T-cell (primary cell): ENCODE results near the gene NRG3. TPM values are rescaled to one million over a fixed set of nuclear protein-coding genes. Genes with fewer than 3 reads are reported as not detected.

Experiments
- ATAC-seq, 4 experiments: fragments of 200-7000 bp in 3 of 4; fragments of 150-1000 bp in 1 of 4; cut with Tn5 transposase; replicated peaks in 1 of 4; 1 replicate in 3 of 4; 2 replicates in 1 of 4; pipeline ENCODE4 v1.10.0; 2021; ENCODE audit warnings: moderate library complexity in 3 of 4, mild to moderate bottlenecking in 2 of 4, moderate number of reproducible peaks in 1 of 4
- CTCF ChIA-PET, 2 donors: fragments of 300-600 bp; sonication (Branson Sonifier 250); formaldehyde crosslinking; loops; one replicate each; lab custom pipeline; 2022; ENCODE audit warnings: antibody characterized with exemption in 2 of 2; lab: Charles Lee
- POLR2A ChIA-PET, 2 donors: fragments of 300-600 bp; sonication (Branson Sonifier 250); formaldehyde crosslinking; loops; one replicate each; lab custom pipeline; 2022; ENCODE audit warnings: antibody characterized with exemption in 2 of 2; lab: Charles Lee
- DNase-seq, 35 experiments: peaks; one replicate each; pipeline versions ENCODE4 v3.0.0 to v3.0.0-alpha.2; 2013 to 2023
- H3K27ac ChIP-seq: one replicate; pipeline ENCODE4 v1.5.1; 2013; ENCODE audit warnings: low read length
- H3K27me3 ChIP-seq, 2 experiments: replicated peaks in 1 of 2; 1 replicate in 1 of 2; 2 replicates in 1 of 2; pipeline versions ENCODE4 v1.6.1 to v1.7.0; 2013; ENCODE audit warnings: low read length in 1 of 2, mixed read lengths in 1 of 2; ENCODE audit not compliant: control insufficient read depth in 2 of 2, insufficient read depth in 2 of 2; ENCODE audit errors: extremely low read depth in 1 of 2
- H3K36me3 ChIP-seq, 2 donors: 1 replicate in 1 of 2; 2 replicates in 1 of 2; pipeline versions ENCODE4 v1.6.1 to v1.7.0; 2013; ENCODE audit warnings: low read length in 1 of 2; ENCODE audit not compliant: control insufficient read depth in 2 of 2, insufficient read depth in 1 of 2; ENCODE audit errors: extremely low read depth in 1 of 2
- H3K4me1 ChIP-seq, 2 experiments: 1 replicate in 1 of 2; 2 replicates in 1 of 2; pipeline versions ENCODE4 v1.6.1 to v1.7.0; 2013; ENCODE audit warnings: low read length in 2 of 2, mixed read lengths in 1 of 2; ENCODE audit not compliant: insufficient read depth in 2 of 2, control insufficient read depth in 1 of 2; ENCODE audit errors: extremely low read depth in 1 of 2
- H3K4me3 ChIP-seq, 2 donors: 1 replicate in 1 of 2; 2 replicates in 1 of 2; pipeline versions ENCODE4 v1.5.1 to v1.7.0; 2013; ENCODE audit warnings: mild to moderate bottlenecking in 2 of 2, low read length in 1 of 2, moderate library complexity in 1 of 2; ENCODE audit not compliant: control insufficient read depth in 1 of 2; ENCODE audit errors: extremely low read depth in 1 of 2
- H3K9me3 ChIP-seq: 2 replicates; pipeline ENCODE4 v1.7.0; 2013
- H3K27ac Mint-ChIP-seq, 2 donors: one replicate each; pipeline ENCODE4 v1.8.0; 2020 to 2021; ENCODE audit warnings: mild to moderate bottlenecking in 2 of 2, mixed read lengths in 2 of 2
- H3K27me3 Mint-ChIP-seq, 2 donors: one replicate each; pipeline ENCODE4 v1.8.0; 2021 to 2022; ENCODE audit warnings: mixed read lengths in 2 of 2
- H3K36me3 Mint-ChIP-seq: one replicate; pipeline ENCODE4 v1.8.0; 2021; ENCODE audit warnings: mixed read lengths
- H3K4me1 Mint-ChIP-seq, 3 donors: one replicate each; pipeline ENCODE4 v1.8.0; 2020 to 2022; ENCODE audit warnings: mixed read lengths in 3 of 3, mild to moderate bottlenecking in 1 of 3
- H3K4me3 Mint-ChIP-seq, 3 donors: one replicate each; pipeline ENCODE4 v1.8.0; 2020 to 2022; ENCODE audit warnings: mild to moderate bottlenecking in 3 of 3, mixed read lengths in 3 of 3, moderate library complexity in 3 of 3
- H3K9me3 Mint-ChIP-seq, 3 donors: one replicate each; pipeline ENCODE4 v1.8.0; 2020 to 2022; ENCODE audit warnings: mixed read lengths in 3 of 3
- WGBS: methylation state at CpG from one replicate; pipeline ENCODE4 v1.1.5; 2013; ENCODE audit warnings: missing lambda C conversion rate; ENCODE audit not compliant: insufficient coverage; 5-methylcytosine and 5-hydroxymethylcytosine counted together
- total RNA-seq, 35 experiments: library from RNA in 6 of 35; stranded (reverse) in 6 of 35; fragments of 120-200 nt in 1 of 35; gene quantifications; one replicate each; pipeline versions ENCODE4 v1.2.1 to v1.2.4 and lab custom pipeline; 2013 to 2026

NRG3 gene
- total RNA-seq, 5 donors from 2014 or later (not counting 1 experiment from before 2014, with no cell fraction given), result 0.12 TPM; not detected in 4

DNA sequence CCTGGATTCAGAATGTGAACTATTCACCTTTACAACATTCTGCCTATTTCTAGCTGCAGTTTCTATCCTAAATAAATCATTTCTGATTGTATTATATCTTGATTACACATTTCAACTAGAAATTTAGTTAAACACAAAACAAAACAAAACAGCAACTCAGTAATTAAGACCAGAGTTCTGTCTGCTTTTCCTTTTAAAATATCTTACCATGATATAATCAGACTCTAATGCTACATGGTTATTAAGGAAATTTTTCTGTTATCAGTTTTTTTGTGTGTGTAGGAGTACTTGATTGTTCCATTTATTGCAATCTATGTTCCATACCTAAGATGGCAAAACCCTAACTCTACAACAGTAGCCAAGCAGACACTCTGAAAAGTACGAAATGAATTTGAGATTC lies 663.3 kb downstream of the NRG3 start:
- ATAC-seq (no peak), DNase-seq (no peak)
- no peak overlapping the region for H3K4me3 Mint-ChIP-seq
- Histone ChIP-seq H3K36me3 (no peaks in the 10 kb centered on the region), H3K4me1 (no peaks in the 10 kb centered on the region), H3K27me3 (no peaks in the 10 kb centered on the region), H3K27ac (no peak overlapping the region), H3K4me3 (no peak overlapping the region), H3K9me3 (no peaks in the 10 kb centered on the region)
- ChIA-PET POLR2A (no interaction called here), CTCF (no interaction called here)
- H3K36me3 Mint-ChIP-seq, result no peaks in the 10 kb centered on the region
- peaks cover 4 to 12% (median 9%) of the 10 kb centered on the region in 3 donors for H3K9me3 Mint-ChIP-seq
- WGBS, result 40% methylated on average over 1 of the region's 1 CpG
- no peak overlapping the region for H3K27ac Mint-ChIP-seq
- no peaks in the 10 kb centered on the region for H3K27me3 Mint-ChIP-seq
- no peaks in the 10 kb centered on the region for H3K4me1 Mint-ChIP-seq

DNA sequence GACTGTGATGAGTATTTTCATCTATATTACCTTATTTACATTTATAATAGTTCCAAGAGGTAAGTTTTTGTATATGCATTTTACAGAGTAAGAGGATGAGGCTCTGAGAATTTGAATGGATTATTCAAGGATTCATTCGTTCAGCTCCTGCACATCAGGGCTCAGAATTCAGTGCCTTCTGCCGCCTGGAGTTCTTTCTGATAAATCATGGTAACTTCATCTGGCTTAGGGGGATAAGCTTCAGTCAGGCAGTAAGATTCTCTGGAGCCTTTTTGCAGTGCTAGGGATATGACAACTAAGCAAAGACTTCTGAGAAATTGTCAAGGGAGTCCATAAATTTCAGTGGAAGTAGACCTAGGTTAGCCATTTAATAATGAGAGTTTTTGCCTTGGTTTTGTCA lies 668.6 kb downstream of the NRG3 start:
- ChIA-PET CTCF (no interaction called here), POLR2A (no interaction called here)

DNA sequence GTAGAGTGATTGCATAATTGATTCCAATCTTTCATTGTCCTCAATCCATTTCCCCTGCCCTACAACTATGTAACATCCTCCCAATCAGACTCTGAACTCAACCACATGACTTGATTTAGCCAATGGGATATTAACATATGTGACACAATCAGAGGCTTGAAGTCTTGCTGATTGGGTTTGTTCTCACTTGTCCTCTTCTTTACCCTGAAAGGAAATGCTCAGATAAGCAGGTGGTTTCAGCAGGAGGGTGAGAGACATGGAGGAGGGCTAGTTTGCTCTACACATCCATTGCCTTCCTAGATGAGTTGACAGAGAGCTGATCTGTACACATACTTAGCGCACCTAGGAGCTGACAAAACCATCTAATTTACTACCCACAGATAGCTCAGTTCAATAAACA lies 669.4 kb downstream of the NRG3 start:
- Mint-ChIP-seq H3K9me3 (peaks cover 3 to 8% (median 5%) of the 10 kb centered on the region in 3 donors), H3K36me3 (no peaks in the 10 kb centered on the region), H3K27ac (no peak overlapping the region), H3K4me3 (no peak overlapping the region), H3K27me3 (no peaks in the 10 kb centered on the region), H3K4me1 (no peaks in the 10 kb centered on the region)
- CTCF ChIA-PET, result no interaction called here
- H3K4me1 ChIP-seq, result no peaks in the 10 kb centered on the region
- no CpG with 5 or more reads among the region's 1 CpG for WGBS
- DNase-seq (no peak), ATAC-seq (no peak)
- H3K36me3 ChIP-seq, result no peaks in the 10 kb centered on the region
- POLR2A ChIA-PET, result no interaction called here
- no peak overlapping the region for H3K4me3 ChIP-seq
- no peaks in the 10 kb centered on the region for H3K27me3 ChIP-seq
- H3K27ac ChIP-seq, result no peak overlapping the region
- no peaks in the 10 kb centered on the region for H3K9me3 ChIP-seq

More for the DNA sequence above, 668.6 kb downstream of the NRG3 start:
- Mint-ChIP-seq H3K27me3 (no peaks in the 10 kb centered on the region), H3K4me3 (no peak overlapping the region), H3K36me3 (no peaks in the 10 kb centered on the region), H3K27ac (no peak overlapping the region), H3K4me1 (no peaks in the 10 kb centered on the region), H3K9me3 (peaks cover 3 to 8% (median 5%) of the 10 kb centered on the region in 3 donors)
- Histone ChIP-seq H3K4me3 (no peak overlapping the region), H3K27ac (no peak overlapping the region), H3K36me3 (no peaks in the 10 kb centered on the region), H3K9me3 (no peaks in the 10 kb centered on the region), H3K4me1 (no peaks in the 10 kb centered on the region), H3K27me3 (no peaks in the 10 kb centered on the region)
- ATAC-seq (no peak), DNase-seq (no peak)
- WGBS, result no CpG with 5 or more reads among the region's 2 CpGs

DNA sequence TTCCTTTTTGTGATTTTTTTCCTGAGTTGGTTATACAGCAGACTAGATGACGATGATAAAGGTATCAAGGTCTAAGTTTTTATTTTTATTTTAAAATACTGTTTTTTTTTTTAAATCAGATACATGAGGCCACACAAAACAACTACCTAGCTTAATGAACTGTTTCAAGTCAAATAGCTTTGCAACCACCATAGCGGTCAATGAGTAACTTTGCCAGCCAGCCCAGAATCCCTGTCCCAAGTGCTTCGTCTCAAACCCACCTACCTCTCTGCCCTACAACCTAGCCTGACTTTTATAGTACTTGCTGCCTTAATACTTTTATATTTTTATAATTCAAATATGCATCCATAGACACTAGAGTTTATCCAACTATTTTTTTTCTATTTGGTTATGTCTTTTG lies 676.5 kb downstream of the NRG3 start:
- no peak overlapping the region for H3K4me3 ChIP-seq
- H3K27me3 Mint-ChIP-seq, result no peaks in the 10 kb centered on the region
- H3K36me3 Mint-ChIP-seq, result no peaks in the 10 kb centered on the region
- no peak overlapping the region for H3K27ac Mint-ChIP-seq
- H3K4me1 ChIP-seq, result no peaks in the 10 kb centered on the region
- no peak for ATAC-seq
- no peaks in the 10 kb centered on the region for H3K27me3 ChIP-seq
- no peaks in the 10 kb centered on the region for H3K4me1 Mint-ChIP-seq
- no CpG with 5 or more reads among the region's 3 CpGs for WGBS
- ChIA-PET CTCF (no interaction called here), POLR2A (interaction anchor here in 1 of 2 donors (0.8 kb wide), 1 partner anchor 647 kb away, joined by 3 read pairs; no protein-coding TSS in a partner anchor)
- no peak overlapping the region for H3K27ac ChIP-seq
- H3K9me3 ChIP-seq, result no peaks in the 10 kb centered on the region
- H3K4me3 Mint-ChIP-seq, result no peak overlapping the region
- peaks cover 0 to 3% (median 3%) of the 10 kb centered on the region in 3 donors for H3K9me3 Mint-ChIP-seq
- DNase-seq, result no peak
- H3K36me3 ChIP-seq, result no peaks in the 10 kb centered on the region

- ATAC-seq (no peak), DNase-seq (no peak)
- Histone ChIP-seq H3K9me3 (no peaks in the 10 kb centered on the region), H3K27me3 (no peaks in the 10 kb centered on the region), H3K36me3 (no peaks in the 10 kb centered on the region), H3K4me1 (no peaks in the 10 kb centered on the region), H3K4me3 (no peak overlapping the region), H3K27ac (no peak overlapping the region)
- no peak overlapping the region for H3K4me3 Mint-ChIP-seq
- H3K36me3 Mint-ChIP-seq, result no peaks in the 10 kb centered on the region
- ChIA-PET POLR2A (no interaction called here), CTCF (no interaction called here)
- no peak overlapping the region for H3K27ac Mint-ChIP-seq
- H3K4me1 Mint-ChIP-seq, result no peaks in the 10 kb centered on the region
- peaks cover 0 to 3% (median 3%) of the 10 kb centered on the region in 3 donors for H3K9me3 Mint-ChIP-seq
- WGBS, result no CpG with 5 or more reads among the region's 1 CpG
- H3K27me3 Mint-ChIP-seq, result no peaks in the 10 kb centered on the region
Measured at GRCh38 chr10:82552267-82552666, 677.3 kb downstream of the NRG3 start.

DNA sequence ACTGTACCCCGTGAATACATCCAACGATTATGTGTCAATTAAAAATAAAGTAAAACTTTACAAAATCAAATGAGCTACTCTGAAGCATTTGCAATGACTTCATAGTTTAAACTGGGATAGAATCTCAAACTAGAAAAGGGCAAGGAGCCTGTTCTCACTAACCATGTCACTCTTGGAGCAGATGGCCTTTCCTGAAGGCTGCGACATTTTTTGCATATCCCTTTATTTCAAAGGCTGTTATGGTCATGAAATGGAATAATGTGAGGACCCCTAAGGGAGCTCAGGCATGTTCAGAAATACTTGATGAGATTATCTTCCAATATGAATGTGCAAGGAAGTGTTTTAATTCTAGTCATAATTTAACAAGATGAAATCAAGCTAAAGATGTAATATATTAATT lies 679.4 kb downstream of the NRG3 start:
- H3K9me3 ChIP-seq, result no peaks in the 10 kb centered on the region
- H3K4me3 ChIP-seq, result no peak overlapping the region
- no peaks in the 10 kb centered on the region for H3K4me1 Mint-ChIP-seq
- no peaks in the 10 kb centered on the region for H3K27me3 ChIP-seq
- peaks cover 0 to 3% (median 0%) of the 10 kb centered on the region in 3 donors for H3K9me3 Mint-ChIP-seq
- H3K36me3 ChIP-seq, result no peaks in the 10 kb centered on the region
- ChIA-PET CTCF (interaction anchor here in 1 of 2 donors (0.6 kb wide), 1 partner anchor 9 kb away, joined by 3 read pairs; no protein-coding TSS in a partner anchor), POLR2A (no interaction called here)
- no peak overlapping the region for H3K4me3 Mint-ChIP-seq
- no peak for ATAC-seq
- no peaks in the 10 kb centered on the region for H3K36me3 Mint-ChIP-seq
- H3K27ac ChIP-seq, result no peak overlapping the region
- H3K27ac Mint-ChIP-seq, result no peak overlapping the region
- DNase-seq, result no peak
- H3K4me1 ChIP-seq, result no peaks in the 10 kb centered on the region
- no CpG with 5 or more reads among the region's 3 CpGs for WGBS
- H3K27me3 Mint-ChIP-seq, result no peaks in the 10 kb centered on the region
